ENCODE results near the gene ATP5MG.

GRCh38 chr11:118398791-118399559 lies 2.4 kb upstream of the ATP5MG start:
- TF ChIP-seq POLR2A (IDR thresholded peaks at IDR 0.05) (no peak), CTCF (IDR thresholded peaks at IDR 0.05) (no peak)
